ENCODE results near the gene ZNF605.
A peak's percentile ranks its signal among the peaks of the same experiment; 100 is the strongest.
"Not testable (repeated sequence)": the region's sequence is repeated elsewhere in the genome, so short reads cannot be mapped to it uniquely, and the experiment has no call there.

Gene ZNF605

DNA sequence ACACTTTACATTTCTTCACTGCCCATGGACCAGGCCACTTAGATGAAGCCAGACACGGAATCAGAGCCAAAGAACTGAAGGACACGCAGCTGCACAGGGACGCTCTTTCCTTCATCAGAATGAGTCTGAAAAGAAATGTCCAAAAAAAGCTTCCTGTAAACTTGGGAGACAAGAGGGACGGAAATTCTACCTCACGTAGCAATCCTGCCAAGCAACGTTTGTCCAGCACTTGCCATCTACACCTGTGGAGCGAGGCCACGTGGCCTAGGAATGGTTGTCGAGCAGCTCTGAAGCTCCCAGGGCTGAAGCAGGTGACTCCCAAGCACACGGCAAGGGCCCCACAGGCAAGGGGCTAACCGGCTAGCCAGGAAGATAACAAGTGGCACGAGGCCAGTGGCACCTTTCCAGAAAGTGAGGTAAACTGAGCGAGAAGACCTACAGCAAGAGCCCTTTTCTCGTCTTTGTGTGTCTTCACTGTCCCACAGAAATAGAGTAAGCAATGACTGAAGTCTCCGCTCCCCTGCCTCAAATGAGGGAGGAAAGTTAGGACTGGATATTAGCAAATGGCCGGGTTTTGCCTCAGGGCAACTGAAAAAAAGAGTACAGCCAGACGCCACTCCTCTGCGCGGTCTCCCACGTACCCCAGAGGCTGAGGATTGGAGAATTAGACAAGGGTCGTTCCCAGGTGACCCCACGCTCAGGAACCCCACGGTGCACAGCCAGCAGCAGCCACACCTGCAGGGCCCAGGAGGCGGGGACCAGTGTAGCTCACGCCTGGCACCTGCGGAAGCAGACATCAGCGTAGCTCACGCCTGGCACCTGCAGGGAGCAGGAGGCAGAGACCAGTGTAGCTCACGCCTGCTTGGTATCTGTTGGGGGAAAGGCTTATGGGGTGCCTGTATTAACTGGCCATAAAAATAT is 7.7 kb downstream of the ZNF605 start:
- DNase-seq, result no peak

- DNase-seq, result no peak
Measured at GRCh38 chr12:132946246-132946820, 9.8 kb downstream of the ZNF605 start.

DNA sequence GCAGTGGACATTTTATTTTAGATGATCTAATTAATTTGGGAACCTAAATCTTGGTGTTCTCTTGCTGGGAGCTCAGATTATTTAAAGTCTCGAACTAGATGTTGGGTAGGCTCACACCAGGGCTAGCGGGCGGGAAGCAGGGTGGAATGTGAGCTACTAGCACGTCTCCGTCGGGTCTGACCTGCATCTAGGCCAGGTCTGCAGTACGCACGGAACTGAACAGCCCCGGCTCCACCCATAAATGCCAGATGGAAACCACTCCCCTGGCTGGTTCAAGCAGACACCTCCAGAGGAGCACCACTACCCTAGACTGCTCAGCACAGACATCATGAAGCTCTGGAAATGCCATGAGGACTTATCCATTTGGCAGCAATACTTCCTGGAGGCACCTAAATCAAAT is 10.3 kb downstream of the ZNF605 start:
- no peak for DNase-seq

DNA sequence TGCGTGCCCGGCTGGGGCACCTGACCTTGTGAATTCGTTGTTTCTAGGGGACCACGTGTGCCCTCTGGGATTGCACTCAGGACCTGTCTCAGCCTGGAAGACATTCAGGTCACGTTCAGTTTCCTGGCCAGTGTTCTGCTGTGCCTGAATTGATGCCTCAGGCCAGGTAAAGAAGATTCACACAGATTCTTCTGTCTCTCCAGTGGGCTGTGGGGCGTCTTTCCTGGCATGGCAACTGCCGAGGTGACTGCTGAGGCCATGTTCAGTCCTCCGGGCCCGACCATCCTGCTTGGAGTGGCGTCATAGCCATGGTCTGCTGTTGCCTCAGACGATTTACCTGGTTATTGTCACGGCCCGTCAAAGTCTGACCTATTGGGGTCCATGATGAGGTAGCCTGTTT is 13.5 kb downstream of the ZNF605 start:
- no peak for DNase-seq

DNA sequence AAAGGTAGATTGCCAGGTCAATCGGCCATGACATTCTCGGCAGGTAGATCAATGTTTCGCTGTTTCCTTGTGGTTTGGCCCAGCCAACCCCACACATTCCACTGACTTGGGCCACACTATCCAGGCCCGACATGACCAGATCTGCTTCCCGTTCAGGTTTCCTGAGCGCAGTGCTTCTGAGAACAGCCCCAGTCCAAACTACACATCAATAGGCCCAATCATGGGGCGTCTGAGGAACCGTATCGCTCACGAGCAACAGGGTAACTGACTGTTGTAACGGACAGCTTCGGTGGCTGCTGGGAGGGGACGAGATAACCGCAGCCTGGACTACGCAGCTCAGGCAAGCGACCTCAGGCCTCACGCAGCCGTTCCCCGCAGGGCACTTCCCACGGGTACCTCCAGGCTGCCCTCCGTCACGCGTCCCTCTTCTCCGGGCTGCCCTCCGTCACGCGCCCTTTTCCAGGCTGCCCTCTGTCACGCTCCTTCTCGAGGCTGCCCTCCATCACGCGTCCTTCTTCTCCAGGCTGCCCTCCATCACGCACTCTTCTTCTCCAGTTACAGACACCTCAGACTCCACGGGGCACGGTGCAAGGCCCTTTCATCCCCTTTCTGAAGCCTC is 14.7 kb downstream of the ZNF605 start:
- DNase-seq, result no peak

DNA sequence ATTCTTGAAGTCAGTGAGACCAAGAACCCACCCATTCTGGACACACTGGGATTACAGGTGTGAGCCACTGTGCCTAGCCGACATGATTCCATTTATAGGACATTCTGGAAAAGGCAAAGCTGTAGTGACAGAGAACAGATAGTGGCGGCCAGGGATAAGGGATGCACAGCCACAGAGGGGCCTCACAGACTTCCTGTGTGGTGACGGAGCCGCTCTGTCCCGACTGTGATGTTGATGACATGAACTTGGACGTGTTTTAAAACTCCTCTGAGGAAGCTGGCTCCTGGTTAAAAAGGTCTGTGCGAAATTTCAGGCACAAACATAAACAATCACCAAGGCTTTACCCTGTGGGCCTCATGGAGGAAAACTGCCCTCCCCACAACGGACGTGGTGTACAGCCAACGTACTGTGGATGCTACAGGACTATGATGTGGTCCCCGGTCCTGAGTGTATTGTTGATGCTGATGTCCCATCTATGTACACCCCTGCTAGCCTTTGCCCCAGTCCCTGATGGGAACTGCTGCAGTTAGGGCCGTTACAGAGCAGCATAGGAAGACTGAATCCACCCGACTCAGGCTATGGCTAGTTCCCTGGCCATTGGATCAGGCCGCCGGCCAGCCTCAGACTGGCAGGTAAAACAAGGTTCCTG is 15.9 kb downstream of the ZNF605 start:
- DNase-seq, result no peak

DNA sequence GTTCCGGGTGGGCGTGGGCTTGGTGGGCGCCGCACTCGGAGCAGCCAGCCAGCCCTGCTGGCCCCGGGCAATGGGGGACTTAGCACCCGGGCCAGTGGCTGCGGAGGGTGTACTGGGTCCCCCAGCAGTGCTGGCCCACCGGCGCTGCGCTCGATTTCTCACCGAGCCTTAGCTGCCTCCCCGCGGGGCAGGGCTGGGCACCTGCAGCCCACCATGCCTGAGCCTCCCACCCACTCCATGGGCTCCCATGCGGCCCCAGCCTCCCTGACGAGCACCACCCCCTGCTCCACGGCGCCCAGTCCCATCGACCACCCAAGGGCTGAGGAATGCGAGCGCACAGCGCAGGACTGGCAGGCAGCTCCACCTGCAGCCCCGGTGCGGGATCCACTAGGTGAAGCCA is 17.3 kb downstream of the ZNF605 start:
- not testable (repeated sequence) for DNase-seq

GRCh38 chr12:132937476-132937875 is 18.6 kb downstream of the ZNF605 start:
- no peak for DNase-seq

- not testable (repeated sequence) for DNase-seq
Measured at GRCh38 chr12:132936921-132937320, 19.2 kb downstream of the ZNF605 start.

DNA sequence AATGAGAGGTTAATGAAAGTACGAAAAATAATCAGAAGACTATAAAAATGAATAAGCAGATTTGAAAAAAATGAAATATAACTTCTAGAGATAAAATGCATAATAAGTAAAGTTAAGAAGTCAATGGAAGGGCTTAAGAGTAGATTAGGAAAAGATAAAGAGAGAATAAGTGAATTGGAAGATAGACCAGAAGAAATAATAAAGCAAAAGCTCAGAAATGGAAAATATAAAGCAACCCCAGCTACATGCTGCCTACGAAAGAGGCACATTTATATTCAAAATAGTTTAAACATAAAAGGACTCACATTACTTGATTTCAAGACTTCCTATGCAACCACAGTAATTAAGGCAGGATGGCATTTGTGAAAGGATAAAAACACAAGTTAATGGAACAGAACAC is 19.9 kb downstream of the ZNF605 start:
- no peak for DNase-seq

DNA sequence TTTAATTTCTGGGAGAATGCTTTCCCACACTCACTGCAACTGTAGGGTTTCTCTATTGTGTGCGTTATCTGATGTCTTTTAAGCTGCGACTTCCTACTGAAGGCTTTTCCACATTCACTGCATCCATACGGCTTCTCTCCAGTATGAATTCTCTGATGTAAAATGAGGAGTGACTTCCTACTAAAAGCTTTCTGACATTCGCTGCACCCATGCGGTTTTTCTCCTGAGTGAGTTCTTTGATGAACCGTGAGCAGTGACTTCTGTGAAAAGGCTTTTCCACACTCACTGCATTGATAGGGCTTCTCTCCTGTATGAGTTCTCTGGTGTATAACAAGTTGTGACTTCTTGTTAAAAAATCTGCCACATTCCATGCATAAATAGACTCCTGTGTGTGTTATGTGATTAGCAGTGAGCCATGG is 29.7 kb downstream of the ZNF605 start:
- DNase-seq, result no peak

GRCh38 chr12:132925597-132926414 is 30.3 kb downstream of the ZNF605 start:
- no peak for DNase-seq

DNA sequence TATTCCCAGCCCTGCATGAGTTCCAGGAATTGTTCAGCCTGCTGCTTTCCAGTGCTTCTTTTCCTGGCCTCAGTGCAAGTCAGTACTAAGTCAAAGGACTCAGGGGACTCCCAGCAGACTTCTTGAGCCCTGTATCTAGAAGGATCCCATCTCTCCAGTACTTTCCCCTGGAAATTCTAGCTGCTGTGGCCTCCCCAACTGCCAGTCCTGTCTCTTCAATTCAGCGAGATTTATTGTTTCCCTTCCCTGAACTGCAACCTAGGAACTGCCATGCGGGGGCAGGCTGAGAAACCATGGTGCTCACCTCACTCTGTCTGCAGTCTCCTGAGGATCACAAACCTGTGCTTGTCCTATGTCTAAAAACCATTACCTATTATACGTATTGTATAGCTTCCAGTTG is 31.8 kb downstream of the ZNF605 start:
- DNase-seq, result no peak

GRCh38 chr12:132923356-132923909 is 32.7 kb downstream of the ZNF605 start:
- no peak for DNase-seq

GRCh38 chr12:132922676-132923075 is 33.4 kb downstream of the ZNF605 start:
- no peak for DNase-seq

GRCh38 chr12:132921685-132922084 is 34.4 kb downstream of the ZNF605 start:
- DNase-seq, result no peak

DNA sequence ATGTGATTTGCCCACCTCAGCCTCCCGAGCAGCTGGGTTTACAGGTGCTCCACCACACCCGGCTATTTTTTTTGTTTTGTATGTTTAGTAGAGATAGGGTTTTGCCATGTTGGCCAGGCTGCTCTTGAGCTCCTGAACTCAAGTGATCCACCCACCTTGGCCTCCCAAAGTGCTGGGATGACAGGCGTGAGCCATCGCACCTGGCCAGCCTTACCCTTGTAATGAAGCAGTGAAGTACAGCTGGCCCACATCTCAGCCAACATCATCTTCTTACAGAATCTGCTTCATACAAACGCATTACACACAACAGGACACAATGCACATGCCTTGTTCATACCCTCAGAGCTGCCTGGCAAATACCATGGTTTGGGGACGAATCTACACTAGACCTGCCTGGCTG is 37.4 kb downstream of the ZNF605 start:
- no peak for DNase-seq

- no peak for DNase-seq
Measured at GRCh38 chr12:132909030-132909368, 47.1 kb downstream of the ZNF605 start.

GRCh38 chr12:132908145-132909029 is 47.7 kb downstream of the ZNF605 start:
- peak; percentile 95 for DNase-seq

DNA sequence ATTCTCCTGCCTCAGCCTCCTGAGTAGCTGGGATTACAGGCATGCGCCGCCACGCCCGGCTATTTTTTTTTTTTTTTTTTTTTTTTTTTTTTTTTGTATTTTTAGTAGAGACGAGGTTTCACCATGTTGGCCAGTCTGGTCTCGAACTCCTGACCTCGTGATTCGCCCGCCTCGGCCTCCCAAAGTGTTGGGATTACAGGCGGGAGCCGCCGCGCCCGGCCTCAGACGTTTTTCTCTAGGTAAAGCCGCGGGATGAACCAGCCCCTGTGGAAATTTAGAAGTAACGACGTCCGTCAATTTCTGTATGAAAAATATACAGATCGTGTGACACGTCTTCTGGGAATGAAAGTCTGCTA is 48.3 kb downstream of the ZNF605 start:
- DNase-seq, result not testable (repeated sequence)

DNA sequence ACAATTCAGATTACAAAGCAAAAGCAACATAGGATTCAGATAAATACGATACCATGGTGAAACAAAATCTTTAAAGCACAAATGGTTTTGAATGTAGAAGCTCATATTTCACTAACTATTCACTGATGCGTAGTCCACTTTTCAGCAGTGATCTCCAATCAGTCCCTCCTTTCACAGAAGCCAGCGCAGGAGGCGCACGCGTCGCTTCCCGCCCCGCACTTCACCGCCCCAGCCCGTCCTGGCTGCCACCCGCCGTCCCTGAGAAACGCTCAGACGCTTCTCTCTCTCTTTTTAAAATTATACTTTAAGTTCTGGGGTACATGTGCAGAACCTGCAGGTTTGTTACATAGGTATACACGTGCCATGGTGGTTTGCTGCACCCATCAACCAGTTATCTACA is 48.9 kb downstream of the ZNF605 start:
- DNase-seq, result no peak
